Right lobe of liver (tissue), 4 donors: ENCODE data around the gene NT5DC1.

Experiments
- POLR2A ChIP-seq: fragments of 450-650 bp; IDR thresholded peaks from one replicate; pipeline ENCODE4 v1.6.1; 2017; ENCODE audit warnings: antibody characterized with exemption, mild to moderate bottlenecking
- TF ChIP-seq, protein P1 (sequence below), 4 donors: fragments of 200-600 bp in 3 of 4; fragments of 450-650 bp in 1 of 4; IDR thresholded peaks; one replicate each; pipeline versions ENCODE4 v1.5.1 to v1.8.0; 2016 to 2022; ENCODE audit warnings: antibody characterized with exemption in 4 of 4, mild to moderate bottlenecking in 2 of 4
- donor health status: DM: no; HTN: no; CAD: no.
- donor health status: DM: no; HTN: no; CAD: no.
- donor health status: DM: no; HTN: yes; CAD: no.

DNA sequence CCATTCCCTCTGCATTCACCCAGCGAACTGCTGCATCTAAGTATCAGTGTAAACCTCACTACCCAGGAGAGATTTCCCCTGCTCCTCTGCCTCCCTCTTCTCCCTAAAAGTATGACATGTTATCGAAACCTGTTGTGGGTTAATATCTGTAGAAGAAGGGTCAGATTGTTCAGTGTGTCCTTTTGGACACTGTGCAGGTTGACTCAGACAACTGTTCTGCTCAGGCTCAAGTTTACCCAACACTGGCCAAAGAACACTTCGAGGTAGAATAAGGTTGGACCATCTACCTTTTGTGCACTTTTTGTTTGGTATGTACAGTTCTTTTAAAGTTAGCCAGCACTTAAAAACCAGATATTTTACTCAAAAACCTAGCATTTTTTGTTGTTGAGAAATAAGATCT is 4.6 kb downstream of the NT5DC1 start:
- TF ChIP-seq, protein P1, sequence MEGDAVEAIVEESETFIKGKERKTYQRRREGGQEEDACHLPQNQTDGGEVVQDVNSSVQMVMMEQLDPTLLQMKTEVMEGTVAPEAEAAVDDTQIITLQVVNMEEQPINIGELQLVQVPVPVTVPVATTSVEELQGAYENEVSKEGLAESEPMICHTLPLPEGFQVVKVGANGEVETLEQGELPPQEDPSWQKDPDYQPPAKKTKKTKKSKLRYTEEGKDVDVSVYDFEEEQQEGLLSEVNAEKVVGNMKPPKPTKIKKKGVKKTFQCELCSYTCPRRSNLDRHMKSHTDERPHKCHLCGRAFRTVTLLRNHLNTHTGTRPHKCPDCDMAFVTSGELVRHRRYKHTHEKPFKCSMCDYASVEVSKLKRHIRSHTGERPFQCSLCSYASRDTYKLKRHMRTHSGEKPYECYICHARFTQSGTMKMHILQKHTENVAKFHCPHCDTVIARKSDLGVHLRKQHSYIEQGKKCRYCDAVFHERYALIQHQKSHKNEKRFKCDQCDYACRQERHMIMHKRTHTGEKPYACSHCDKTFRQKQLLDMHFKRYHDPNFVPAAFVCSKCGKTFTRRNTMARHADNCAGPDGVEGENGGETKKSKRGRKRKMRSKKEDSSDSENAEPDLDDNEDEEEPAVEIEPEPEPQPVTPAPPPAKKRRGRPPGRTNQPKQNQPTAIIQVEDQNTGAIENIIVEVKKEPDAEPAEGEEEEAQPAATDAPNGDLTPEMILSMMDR (IDR thresholded peaks at IDR 0.05): no peak
- TF ChIP-seq POLR2A: no peak
